ENCODE data around the gene TNFRSF21. TPM values are rescaled to one million over a fixed set of nuclear protein-coding genes. Genes with fewer than 3 reads are reported as not detected.
A peak's percentile ranks its signal among the peaks of the same experiment; 100 is the strongest.

Gene TNFRSF21
- total RNA-seq, 1 experiment from 2014 or later: 13.5 TPM

DNA sequence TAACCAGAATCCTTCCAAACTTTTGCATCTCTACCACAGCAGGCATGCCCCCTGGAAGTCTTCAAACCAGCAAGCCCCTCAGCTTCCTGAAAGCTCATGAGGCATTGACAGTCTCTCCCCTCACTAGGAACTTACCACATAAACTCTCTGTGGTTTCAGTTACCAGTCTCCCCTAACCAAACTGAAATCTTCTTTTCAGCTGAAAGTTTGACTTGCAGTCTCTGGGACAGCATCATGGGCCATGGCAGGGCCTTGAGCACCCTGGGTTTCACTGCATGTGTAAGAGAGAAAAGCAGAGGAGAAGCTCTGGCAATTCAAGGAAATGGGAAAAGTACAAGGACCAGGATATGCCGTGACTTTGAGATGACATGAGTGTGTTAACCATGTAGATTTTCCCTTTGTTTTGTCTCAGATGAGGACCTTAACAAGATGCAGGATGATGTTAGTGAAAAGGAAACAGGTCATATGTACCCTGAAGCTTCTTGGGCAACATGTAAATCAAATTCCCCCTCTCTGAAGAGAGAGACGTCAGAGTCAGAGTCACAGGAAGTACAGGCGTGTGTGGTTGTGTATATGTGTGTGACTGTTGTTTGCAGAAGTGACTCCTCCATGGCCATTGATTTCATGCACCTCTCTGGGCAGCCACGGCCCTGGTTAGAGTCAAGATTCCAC lies 106.3 kb downstream of the TNFRSF21 start:
- no peak for DNase-seq (ENCODE audit: low read depth)
- in situ Hi-C loops (cut with HindIII; ENCODE audit: low pct_unique_long_range_greater_than_20kb, low sequenced_read_pairs): no loop called here

DNA sequence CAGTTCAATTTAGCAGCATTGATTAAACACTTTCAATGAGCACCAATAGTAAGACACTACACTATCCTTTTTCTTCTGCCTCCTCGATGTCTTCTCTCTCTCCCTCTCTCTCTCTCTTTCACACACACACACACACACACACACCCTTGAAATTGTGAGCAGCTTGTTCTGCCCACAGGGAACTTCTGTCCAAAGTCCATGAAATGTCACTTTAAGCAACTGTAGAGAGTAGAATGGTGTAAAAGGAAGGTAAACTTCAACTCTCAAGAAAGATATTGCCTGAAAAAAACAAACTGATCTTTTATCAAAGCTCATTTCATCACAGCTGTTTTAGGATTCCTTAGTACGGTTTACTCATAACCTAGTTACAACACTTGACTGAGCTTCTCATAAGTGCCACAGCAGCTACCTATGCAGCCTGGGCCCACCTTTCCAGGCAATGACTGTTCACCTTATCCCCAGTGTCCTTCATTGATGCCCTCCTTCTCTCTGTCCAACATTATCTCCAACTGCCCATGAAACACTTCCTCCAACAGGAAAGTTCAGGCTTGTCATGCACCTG lies 107.0 kb downstream of the TNFRSF21 start:
- in situ Hi-C loops (cut with HindIII; ENCODE audit: low pct_unique_long_range_greater_than_20kb, low sequenced_read_pairs): no loop called here
- DNase-seq (ENCODE audit: low read depth): no peak

DNA sequence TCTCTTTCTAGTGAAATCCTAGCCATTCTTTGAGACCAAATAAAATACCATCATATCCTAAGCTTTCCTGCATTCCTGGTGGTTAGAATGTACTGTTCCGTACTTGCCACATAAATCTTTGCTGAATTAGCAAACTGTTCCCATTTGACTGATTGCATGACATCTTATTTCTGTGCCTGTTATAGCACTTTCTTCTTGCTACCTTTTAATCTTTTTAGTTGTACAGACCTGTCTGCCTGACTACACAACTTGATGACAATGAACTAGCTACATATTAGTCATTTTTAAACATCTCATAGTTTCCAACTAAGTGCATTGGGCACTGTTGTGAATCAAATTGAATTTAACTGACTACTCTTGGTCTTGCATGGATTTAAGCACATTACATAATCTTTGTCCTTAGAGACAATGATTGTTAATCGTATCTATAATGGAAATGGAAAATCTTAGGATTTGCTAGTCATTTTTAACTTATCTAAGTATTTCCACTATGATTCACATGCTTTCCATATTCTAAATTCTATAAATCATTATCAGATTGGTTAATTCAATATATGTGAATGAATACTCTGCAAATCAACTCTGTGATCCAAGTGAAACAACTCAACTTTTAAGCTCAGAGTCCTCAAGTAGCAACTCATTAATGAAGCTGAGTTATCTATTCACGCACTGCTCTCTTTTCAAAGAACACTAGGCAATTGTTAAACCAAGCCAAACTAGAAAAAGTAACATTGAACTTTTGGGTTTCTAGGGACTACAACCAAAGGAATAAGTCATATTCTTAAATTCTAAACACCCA lies 109.0 kb downstream of the TNFRSF21 start:
- in situ Hi-C loops (cut with HindIII; ENCODE audit: low pct_unique_long_range_greater_than_20kb, low sequenced_read_pairs): no loop called here
- DNase-seq (ENCODE audit: low read depth): peak; percentile 30

DNA sequence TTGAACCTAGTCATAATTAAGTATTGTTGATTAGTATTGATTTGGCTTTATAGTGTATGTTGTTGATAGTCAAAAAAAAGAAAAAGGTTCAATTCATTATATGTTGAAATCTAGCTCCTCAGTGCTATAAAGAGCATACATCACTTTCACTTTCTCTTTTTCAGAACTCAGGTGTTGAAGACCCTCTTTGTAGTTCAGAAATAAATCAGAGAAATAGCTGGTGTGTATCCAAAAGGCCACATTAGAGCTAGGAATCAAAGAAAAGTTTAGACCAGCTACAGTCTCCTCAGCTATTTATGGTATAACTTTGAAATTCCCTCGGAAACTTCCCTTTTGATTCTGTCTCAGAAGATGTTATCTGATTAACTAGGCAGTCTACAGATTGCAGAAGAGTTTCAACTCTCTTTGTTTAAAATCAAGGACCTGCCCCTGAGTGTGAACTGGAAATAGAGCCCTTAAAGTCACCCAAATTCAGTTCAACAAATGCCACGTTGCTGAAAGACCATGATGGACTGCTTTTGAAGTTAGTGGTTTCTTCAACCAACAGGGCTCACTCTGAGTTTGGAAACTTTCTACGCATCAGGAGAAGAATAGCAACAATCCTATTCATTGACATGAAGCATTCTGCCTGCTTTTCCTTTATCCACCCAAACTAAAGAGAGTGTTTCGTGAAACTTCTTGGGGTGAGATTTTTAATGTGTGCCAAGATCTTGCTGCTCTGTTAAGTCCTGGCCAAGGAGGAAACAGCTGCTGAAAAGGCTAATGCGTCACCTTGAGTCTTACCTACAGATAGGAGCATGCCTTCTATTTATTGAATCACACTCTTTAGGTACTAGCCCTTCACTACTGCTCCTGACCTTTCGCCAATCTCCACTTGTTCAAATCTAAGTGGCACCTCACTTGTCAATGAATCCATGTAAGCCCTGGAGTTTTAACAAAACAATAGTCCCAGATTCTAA lies 111.7 kb downstream of the TNFRSF21 start:
- no peak for DNase-seq (ENCODE audit: low read depth)
- in situ Hi-C loops (cut with HindIII; ENCODE audit: low pct_unique_long_range_greater_than_20kb, low sequenced_read_pairs): no loop called here

DNA sequence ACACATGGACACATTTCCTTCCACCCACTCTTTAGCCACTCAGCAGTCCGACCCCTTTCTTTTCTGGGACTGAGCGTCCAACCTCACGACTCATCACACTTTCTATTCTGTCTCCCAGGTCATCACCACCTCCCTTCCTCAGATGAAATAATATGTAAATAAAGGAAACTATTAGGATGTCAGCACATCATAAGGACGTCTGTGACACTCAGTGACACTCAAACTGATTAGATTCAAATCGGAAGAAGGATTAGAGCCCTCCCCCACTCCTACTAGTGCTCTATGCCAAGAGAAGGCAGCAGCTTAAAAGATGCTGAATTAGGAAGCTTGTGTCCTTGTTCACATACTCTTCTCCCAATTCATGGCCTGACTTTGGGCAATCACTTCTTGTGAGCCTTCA lies 113.6 kb downstream of the TNFRSF21 start:
- in situ Hi-C loops (cut with HindIII; ENCODE audit: low pct_unique_long_range_greater_than_20kb, low sequenced_read_pairs): no loop called here
- DNase-seq (ENCODE audit: low read depth): no peak

DNA sequence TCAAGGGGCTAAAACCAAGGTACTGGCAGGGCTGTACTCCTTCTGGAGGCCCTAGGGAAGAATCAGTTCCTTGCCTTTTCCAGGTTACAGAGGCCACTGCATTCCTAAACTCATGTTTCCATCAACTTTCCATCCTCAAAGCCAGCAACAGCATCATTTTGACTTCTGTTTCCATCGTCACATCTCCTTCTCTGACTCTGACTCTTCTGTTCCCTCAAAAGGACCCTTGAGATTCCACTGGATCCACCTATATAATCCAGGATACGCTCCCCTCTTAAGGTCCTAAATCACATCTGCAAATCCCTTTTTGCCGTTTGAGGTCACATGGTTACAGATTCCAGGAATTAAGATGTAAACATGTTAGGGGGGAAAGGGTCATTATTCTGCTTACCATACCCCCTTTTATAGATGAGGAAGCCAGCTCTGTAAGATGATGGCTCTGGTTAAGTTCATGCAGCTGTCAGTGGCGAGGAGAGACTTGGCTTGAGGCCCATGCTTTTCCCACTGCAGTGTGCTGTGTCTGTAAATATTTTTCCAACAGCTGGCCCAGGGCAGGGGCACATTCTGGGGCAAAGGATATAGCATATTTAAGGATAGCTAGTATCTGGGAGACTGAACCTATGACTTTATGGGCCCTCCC lies 114.6 kb downstream of the TNFRSF21 start:
- DNase-seq (ENCODE audit: low read depth): no peak
- in situ Hi-C loops (cut with HindIII; ENCODE audit: low pct_unique_long_range_greater_than_20kb, low sequenced_read_pairs): no loop called here

DNA sequence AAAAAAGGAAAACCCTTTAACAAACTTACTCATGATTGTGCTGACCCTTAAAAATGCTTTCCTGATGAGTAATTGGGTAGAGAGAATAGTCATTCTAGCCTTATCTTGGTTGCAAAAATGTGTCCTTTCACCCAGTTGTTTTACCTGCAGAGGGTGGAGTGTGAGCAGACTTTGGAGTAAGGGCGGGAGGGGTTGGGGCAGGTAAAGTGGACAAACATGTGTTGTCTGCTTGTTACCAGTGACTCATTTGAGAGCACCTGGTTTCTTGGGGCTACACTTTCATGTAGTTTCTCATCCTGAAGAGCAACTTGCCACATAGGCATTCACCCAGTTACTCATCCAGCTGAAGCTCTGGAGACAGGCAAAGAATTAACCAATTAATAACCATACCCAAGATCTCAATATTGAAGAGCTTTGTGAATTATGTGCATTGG lies 121.1 kb downstream of the TNFRSF21 start:
- peak; percentile 66 for DNase-seq (ENCODE audit: low read depth)
- in situ Hi-C loops (cut with HindIII; ENCODE audit: low pct_unique_long_range_greater_than_20kb, low sequenced_read_pairs): no loop called here

DNA sequence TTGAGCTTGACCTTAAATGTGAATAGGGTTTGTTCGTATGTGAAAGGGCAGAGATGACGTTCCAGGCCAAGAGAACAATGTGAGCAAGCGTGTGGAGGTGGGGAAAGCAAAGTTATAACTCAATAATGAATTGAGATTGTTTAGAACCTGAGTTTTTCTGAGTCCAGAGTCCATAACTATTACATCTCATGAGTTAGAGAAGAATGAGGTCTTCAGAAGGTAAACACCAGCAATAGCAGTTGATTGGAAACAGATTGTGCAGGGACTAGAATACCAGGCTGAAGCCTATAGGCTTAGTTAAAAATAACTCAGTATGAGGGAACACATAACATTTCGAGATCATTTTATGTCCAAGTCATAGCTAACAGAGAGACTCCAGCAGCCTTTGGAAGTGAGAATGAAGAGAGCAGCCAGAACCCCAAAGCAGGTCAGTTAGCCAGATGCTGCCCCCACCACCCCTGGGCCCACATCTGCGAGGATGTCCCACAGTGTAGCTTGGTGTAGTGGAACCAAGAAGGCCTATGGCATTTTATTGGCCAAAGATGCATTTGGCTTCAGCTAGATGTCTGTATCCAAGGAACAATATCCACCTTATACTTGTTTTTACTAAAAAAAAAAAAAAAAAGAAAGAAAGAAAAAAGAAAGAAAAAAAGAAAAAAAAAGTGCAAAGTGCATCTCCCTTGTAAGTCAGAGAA lies 121.7 kb downstream of the TNFRSF21 start:
- in situ Hi-C loops (cut with HindIII; ENCODE audit: low pct_unique_long_range_greater_than_20kb, low sequenced_read_pairs): no loop called here
- no peak for DNase-seq (ENCODE audit: low read depth)

DNA sequence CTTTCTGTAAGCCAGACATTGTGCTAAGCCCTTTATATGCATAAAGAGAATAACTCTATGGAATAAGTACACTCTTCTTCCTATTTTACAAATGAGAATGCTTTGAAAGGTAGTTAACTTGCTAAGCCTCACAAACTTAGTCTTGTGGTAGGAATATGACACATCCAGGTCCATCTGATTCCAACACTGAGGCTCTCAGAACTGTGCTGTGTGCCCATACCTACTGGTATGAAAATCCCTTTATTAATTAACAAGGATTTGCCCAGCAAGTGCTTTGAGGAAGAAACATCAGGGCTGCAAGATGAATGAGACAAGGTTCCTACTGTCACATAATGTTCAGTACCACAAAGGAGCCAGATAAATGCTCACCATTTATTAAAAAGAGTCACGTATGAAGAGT lies 122.6 kb downstream of the TNFRSF21 start:
- in situ Hi-C loops (cut with HindIII; ENCODE audit: low pct_unique_long_range_greater_than_20kb, low sequenced_read_pairs): no loop called here
- no peak for DNase-seq (ENCODE audit: low read depth)

DNA sequence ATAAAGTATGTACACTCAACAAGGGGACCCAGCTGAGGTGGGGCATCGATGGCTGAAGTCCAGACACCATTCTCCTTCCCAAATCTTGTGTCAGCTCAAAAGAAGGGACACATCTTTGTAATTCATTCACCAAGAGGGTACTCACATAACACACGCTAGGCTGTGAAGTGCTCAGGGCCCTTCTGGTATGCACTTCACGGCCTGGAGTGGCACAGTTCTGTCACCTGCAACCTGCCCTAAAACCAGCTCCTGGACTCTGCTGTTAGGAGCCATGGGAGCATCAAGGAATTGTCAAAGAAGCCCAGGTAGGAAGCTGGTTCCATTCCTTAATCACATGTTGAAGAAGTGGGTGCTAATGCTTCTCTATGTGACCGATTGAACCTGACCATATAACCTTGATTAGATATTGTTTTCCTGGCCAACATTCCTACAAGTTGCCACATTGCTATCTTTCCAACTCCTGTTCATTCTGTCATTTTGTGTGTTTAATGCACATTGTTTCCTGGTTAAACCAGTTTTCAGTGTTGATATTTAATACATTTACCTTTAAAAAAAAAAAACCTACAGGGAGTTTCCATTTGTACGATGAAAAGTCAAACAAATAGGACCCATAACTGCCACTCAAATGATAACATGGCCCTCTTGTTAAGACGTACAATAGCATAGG lies 127.3 kb downstream of the TNFRSF21 start:
- DNase-seq (ENCODE audit: low read depth): no peak
- in situ Hi-C loops (cut with HindIII; ENCODE audit: low pct_unique_long_range_greater_than_20kb, low sequenced_read_pairs): no loop called here

DNA sequence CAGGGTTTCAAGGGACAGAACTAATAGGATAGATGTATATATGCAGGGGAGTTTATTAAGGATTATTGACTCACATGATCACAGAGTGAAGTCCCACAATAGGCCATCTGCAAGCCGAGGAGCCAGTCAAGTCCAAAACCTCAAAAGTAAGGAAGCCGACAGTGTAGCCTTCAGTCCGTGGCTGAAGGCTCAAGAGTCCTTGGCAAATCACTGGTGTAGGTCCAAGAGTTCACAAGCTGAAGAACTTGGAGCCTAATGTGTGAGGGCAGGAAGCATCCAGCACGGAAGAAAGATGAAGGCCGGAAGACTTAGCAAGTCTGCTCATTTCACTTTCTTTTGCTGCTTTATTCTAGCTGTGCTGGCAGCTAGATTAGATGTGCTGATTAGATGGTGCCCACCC lies 128.0 kb downstream of the TNFRSF21 start:
- in situ Hi-C loops (cut with HindIII; ENCODE audit: low pct_unique_long_range_greater_than_20kb, low sequenced_read_pairs): no loop called here
- DNase-seq (ENCODE audit: low read depth): no peak

Other genes with a start within 250 kb of the TNFRSF21 start
- 46.0 and 53.2 TPM in 2 replicates for gene CD2AP, start 167.9 kb upstream of the TNFRSF21 start, total RNA-seq (2014; rRNA removed; shearing (Covaris generic); ENCODE audit: low replicate concordance)